GM18858 (cell line): ENCODE measurements around the gene PELI3.
"Not testable (repeated sequence)": the region's sequence is repeated elsewhere in the genome, so short reads cannot be mapped to it uniquely, and the experiment has no call there.

Source experiments
- ATAC-seq: cut with Tn5 transposase; IDR thresholded peaks from one replicate; pipeline ENCODE4 v1.9.1; 2021; ENCODE audit not compliant: unreplicated experiment

The PELI3 gene

DNA sequence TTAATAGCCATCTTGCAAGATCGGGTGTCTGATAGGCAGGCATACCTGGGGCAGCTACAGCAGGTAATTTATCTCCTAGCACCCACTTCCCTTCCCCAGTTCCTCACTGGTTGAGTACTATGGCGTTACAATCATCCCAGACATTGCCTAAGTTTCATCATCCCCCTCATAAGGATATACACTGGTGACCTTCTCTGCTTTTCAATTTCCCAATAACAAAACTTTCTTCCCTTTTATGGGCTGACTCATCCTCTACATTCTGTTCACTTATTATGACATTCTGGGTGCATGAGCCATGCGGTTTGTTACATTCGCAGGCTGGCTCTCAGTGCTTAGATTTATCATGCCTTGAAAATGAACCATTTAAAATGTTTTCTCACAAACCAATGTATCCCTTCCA, 23.1 kb upstream of the PELI3 start:
- ATAC-seq, result no peak

DNA sequence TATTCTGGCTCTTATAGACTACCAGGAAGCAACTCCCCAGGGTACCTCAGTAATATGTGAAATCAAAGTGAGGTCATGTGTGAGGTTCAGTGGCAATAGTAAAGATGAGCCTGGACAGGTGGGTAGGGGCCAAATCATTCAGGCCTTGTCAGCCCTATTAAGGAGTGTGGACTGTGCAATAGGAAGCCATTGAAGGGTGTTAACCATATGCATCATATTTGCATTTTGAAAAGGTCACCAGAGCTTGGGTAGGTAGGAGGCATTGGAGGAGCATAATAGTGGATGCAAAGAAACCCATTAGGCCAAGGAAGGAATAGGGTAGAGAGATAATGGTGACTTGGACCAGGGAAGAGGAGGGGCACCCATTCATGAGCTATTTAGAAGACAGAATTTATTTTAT, 19.7 kb upstream of the PELI3 start:
- ATAC-seq, result no peak

DNA sequence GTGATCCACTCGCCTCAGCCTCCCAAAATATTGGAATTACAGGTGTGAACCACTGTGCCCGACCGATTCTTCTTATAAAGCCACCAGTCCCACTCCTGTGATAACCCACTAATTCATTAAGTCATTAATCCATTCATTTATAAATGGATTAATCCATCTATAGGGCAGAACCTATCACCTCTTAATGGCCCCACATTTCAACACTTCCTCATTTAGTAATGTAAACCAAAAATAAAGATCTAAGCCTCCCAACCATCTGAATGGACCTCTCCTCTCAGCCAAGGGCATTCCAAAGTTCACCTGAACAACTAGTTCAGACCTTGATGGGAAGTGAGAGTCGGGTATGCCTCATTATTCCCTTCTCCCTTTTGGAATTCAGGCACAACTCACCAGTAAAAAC, 18.2 kb upstream of the PELI3 start:
- ATAC-seq, result no peak

DNA sequence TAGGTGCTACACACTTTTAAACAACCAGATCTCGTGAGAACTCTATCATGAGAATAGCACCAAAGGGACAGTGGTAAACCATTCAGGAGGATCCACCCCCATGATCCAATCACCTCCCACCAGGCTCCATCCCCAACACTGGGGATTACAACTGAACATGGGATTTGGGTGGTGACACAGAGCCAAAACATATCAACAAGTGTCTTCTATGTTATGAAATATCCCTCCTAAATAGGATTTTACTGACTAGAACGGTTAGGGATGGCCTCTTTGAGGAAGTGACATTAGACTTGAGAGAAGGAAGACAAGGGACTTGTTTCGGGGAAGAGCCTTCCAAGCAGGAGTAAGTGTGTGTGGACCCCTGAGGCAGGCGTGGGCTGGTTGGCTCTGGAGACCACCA, 16.1 kb upstream of the PELI3 start:
- no peak for ATAC-seq

DNA sequence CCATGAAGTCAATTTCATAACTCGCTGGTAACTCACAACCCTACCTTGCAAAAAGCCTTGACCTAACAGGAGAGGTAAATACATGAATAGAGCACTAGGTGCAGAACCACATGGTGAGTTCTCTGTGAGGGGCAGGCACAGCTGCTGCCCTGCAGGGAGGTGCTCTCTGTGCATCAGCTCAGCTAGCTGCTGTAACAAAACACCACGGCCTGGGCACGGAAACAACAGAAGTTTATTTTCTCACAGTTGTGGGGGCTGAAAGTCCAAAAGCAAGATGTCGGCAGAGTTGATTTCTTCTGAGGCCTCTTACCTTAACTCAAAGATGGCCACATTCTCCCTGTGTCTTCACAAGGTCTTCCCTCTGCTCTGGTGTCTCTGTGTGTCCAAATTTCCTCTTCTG, 15.0 kb upstream of the PELI3 start:
- no peak for ATAC-seq

- ATAC-seq, result no peak
Measured at GRCh38 chr11:66454247-66454646, 12.5 kb upstream of the PELI3 start.

GRCh38 chr11:66454828-66455227, 11.9 kb upstream of the PELI3 start:
- no peak for ATAC-seq

- ATAC-seq, result no peak
Measured at GRCh38 chr11:66457826-66458225, 8.9 kb upstream of the PELI3 start.

GRCh38 chr11:66459138-66459778, 7.4 kb upstream of the PELI3 start:
- no peak for ATAC-seq

DNA sequence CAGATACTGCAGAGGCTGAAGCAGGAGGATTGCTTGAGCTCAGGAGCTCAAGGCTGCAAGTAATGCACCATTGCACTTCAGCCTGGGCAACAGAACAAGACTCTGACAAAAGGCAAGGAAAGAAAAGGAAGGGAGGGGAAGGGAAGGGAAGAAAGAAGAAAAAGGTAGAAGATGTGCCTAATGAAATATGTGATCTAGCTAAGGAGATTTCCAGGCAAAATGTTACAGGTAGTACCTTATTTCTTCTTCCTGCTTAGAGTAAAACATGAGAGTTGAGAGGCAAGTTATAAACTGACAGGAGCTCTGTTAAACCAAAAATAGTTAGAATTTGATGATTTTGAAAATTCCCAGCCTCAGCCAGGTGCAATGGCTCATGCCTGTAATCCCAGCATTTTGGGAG, 4.7 kb upstream of the PELI3 start:
- no peak for ATAC-seq

DNA sequence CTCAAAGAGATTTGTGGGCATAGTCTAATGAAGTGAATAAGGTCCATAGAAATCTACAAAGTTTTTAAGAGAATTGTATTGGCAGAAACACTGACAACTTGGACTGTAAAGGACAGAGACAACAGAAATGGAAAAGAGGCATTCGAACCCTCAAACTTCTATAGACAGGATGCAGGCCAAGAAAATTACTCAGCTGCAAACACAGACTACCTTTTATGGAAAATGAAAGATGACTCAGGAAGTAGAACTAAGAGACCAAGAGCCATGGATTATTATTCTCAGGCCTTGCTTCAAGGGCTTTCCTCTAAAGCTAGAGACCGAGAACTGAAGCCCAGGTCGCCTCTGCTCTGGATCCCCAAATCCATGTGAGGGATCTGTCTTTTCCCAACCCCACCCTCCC, 3.8 kb upstream of the PELI3 start:
- no peak for ATAC-seq

DNA sequence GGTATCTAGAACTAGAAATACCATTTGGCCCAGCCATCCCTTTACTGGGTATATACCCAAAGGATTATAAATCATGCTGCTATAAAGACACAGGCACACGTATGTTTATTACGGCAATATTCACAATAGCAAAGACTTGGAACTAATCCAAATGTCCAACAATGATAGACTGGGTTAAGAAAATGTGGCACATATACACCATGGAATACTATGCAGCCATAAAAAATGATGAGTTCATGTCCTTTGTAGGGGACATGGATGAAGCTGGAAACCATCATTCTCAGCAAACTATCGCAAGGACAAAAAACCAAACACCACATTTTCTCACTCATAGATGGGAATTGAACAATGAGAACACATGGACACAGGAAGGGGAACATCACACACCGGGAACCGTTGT, 2.6 kb upstream of the PELI3 start:
- ATAC-seq, result not testable (repeated sequence)

DNA sequence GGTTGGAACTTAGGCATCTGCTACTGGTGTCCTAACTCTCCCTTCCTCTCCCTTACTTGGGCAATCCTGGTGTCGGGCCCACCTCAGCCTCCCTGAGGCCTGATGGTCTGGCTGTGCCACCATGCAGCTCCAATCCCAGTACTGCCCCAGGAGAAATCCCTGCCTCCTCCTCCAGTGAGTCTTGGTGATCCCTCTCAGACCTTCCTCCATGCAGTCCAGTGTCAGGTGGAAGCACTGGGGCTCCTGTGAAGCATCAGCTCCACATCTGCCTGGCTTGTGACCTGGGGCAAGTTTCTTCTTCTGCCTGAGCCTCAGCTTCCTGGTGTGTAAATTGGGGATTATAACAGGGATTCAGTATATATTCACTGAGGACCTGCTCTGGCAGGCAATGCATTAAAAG, 1.8 kb upstream of the PELI3 start:
- ATAC-seq, result no peak

DNA sequence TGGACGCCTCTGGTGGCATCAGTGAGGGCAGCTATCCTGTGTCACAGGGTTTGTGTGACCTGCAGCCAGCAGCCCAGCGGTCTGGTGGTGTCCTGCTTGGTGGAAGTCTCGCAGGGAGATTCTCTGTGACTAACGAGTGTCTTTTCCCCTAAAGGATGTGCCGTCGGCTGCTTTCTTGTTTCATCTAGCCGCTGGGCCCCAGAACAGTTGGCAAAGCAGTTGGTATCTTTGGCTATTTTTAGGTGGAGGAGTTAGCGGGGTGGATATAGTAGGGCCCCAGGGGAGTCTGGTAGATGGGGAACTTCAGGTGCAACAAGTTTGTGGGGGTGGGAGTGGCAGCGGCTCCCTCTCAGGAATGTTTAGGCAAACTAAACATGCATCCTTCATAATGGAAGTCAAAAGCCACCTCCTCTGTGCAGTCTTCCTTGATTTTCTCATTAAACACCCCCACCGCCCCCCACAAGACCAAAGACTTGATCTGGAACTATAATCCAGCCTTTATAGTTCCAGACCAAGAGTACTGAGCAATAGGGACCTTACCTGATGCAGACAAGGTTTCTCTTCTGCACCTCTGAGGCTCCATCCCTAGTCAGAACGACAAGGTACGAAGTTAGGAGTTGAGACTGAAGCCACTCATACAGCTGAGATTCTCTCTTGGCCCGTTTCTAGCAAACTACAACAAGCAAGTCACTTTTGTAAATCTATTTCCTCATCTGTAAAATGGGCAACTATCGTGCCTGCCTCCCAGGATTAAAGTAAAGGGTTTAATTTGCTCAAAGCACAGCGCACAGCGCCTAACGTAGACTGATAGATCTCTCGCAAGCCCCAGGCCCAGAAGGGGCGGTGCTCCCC, 1.1 kb upstream of the PELI3 start:
- ATAC-seq, result no peak

DNA sequence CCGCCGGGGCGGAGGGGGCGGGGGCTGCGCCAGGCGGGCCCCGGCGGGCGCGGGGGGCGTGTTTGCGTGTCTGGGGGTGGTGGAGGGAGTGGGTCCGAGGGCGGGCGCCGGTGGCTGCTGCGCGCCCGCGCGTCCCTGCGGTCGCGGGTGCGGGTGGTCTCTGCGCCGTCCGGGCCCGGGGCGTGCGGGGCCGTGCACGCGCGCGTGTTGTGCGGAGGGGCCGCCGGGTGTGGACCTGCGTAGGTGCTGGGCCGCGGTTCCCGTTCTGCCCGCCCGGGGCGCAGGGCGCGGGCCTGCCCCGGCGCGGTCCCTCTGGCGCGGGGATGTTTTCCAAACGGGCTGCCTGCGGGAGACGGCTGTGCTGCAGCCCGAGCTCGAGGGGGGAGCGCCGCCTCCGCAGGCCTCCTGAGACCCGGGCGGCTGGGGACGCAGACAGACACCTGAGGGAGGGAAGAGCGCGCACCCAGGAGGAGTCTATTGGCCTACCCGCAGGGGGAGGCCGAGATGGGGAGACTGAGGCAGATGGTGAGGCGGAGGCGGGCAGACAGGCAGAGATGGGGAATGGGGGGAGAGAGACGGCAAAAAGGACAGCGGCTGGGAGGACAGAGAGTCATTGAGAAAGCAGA, 442 bp downstream of the PELI3 start:
- no peak for ATAC-seq

GRCh38 chr11:66467756-66468155, 1.1 kb downstream of the PELI3 start:
- ATAC-seq, result no peak

DNA sequence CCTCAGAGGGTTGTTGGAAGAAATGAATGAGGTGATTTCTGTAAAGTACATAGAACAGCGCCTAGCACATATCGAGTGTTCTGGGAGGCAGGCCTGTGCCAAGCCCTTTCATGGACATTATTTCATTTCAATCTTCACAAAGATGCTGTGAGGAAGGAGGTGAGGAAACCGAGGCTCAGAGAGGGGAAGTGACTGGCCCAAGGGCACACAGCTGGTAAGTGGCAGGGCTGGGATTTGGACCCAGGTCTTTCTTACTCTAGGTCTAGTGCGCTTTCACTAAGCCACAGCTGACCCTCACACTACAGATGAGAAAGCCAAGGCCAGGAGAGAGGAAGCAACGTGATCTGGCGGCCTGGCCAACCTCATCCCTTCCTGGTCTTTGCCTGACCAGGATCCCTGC, 2.0 kb downstream of the PELI3 start:
- ATAC-seq, result no peak

DNA sequence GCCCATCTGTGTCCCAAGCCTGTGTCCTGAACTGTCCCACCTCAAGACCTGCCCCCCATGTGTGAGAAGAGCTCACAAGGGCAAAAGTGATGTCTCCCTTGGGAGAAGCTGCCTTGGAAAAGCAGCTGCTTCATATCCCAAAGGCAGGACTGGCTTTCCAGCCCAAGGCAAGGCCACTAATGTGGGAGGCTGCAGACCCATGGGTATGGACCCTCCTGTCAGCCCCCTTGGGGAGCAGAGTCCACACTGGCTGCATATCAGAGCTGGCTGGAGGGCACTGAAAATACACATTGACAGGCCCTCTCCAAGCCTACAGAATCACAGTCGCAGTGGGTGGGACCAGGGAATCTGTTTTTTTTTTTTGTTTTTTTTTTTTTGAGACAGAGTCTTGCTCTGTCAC, 2.7 kb downstream of the PELI3 start:
- ATAC-seq, result no peak

DNA sequence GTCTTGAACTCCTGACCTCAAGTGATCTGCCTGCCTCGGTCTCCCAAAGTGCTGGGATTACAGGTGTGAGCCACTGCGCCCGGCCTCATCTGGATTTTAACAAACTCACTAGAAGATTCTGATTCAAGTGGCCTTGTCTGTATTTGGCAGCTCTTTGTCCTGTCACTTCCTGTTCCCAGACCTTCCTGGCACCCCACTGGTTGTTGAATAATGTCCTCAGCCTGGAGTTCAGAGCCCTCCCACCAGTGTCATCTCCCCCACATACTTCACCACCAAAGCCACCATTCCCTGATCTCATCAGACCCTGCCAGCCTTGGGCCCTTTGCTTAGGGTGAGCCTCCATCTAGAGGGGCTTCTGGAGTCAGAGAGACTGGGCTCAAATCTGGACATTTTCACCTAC, 3.3 kb downstream of the PELI3 start:
- no peak for ATAC-seq

DNA sequence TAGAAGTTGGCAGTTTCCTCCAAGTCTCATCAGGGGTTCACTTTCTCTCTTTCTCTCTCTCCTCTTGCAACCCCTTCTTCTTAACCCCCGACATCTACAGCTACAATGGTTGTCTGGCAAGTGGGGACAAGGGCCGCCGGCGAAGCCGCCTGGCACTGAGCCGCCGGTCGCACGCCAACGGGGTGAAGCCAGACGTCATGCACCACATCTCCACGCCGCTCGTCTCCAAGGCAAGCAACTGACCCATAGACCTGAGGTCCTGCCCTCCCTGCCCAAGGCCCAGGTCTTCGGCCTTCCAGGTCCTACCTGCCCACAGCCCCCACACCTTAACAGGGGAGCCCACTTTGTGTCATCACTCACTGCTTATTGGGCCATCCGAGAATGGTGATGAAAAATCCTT, 4.4 kb downstream of the PELI3 start:
- no peak for ATAC-seq

DNA sequence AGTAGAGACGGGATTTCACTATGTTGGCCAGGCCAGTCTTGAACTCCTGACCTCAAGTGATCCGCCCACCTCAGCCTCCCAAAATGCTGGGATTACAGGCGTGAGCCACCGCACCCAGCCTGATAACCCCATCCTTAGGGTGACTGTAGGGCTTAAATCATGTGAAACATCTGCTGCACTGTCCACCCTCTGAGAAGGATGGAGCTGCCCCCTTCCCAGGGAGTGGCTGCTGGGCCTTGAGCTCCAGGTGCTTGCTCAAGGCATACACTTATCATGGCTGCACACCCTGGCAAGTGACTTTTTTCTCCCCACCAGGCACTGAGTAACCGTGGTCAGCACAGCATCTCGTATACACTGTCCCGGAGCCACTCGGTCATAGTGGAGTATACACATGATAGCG, 5.3 kb downstream of the PELI3 start:
- no peak for ATAC-seq

- ATAC-seq, result no peak
Measured at GRCh38 chr11:66473167-66473566, 6.5 kb downstream of the PELI3 start.
